Measurements from ENCODE around the gene KRT1. TPM values are rescaled to one million over a fixed set of nuclear protein-coding genes. Genes with fewer than 3 reads are reported as not detected.

The KRT1 gene
- total and polyA plus RNA-seq, 10 of the 15 experiments (the other 5 are each of a cell fraction or from before 2014, with no cell fraction given), result not detected

DNA sequence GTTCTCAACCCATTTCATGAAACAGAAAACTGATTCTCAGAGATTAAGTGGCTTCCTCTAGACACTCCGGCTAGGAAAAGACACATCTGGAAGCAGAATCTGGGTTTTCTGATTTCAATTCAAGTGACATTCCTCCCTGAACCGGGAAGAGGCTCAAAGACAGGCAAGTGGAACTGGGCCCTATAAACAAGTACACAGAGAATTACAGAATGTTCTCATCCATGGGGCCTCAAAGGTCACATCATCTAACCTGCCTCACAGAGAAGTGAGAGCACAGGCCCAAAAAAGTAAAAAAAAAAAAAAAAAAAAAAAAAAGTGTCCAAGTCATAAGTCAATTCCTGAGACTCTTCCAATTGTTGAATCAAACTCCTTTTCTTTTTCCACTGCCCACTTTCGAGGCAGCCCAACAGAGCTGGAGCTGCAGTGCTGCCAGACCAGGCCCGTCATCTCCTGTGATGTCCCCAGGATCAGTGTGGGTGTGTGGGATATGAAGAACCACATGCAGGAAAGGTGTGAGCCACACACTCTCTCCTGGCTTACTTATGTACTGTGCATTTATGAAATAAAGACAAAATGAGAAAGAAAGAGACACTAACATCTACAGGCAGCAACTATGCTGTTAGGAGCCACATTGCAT, 2.8 kb upstream of the KRT1 start:
- peaks cover 4% of the 10 kb centered on the region; the same call in 1 of the 2 replicates for H4K20me1 ChIP-seq (ENCODE audit: control insufficient read depth, insufficient read depth)
- intact Hi-C loops (cut with micrococcal nuclease; ENCODE audit: unreplicated experiment), result no loop called here
- RAD21 ChIA-PET (ENCODE audit: unreplicated experiment), result no interaction called here
- FAIRE-seq (no peak), ATAC-seq (no peak), DNase-seq (ENCODE audit: low read depth, low spot score) (no peak)
- CTCF ChIA-PET, result no interaction called here
- no peak overlapping the region for H3K9ac ChIP-seq (ENCODE audit: control insufficient read depth, insufficient read depth, low read length)
- no peaks in the 10 kb centered on the region for H3K36me3 ChIP-seq (ENCODE audit: control insufficient read depth in 2 of 2, insufficient read depth in 2 of 2, low read length in 1 of 2)
- TF ChIP-seq POU2F2 (IDR thresholded peaks at IDR 0.05; ENCODE audit: borderline replicate concordance, low read depth, low read length), result no peak
- TF ChIP-seq MEF2A (IDR thresholded peaks at IDR 0.05; ENCODE audit: insufficient read depth, low read depth, low read length), result no peak
- POLR2A ChIA-PET, result interaction anchor here (0.6 kb wide), 1 partner anchor 1129 kb away, joined by 4 read pairs; no protein-coding TSS in a partner anchor
- H2AFZ ChIP-seq (ENCODE audit: control insufficient read depth, low read depth, low read length), result no peak overlapping the region
- no peaks in the 10 kb centered on the region for H3K4me1 ChIP-seq (ENCODE audit: control insufficient read depth, insufficient read depth, low read length)
- H3K4me2 ChIP-seq (ENCODE audit: control insufficient read depth, insufficient read depth), result no peak overlapping the region
- BruUV-seq (replicated peaks), result no TSS peak
- no peaks in the 10 kb centered on the region for H3K9me3 ChIP-seq (replicated peaks; ENCODE audit: control insufficient read depth, insufficient read depth, low read length)
- in situ Hi-C loops (cut with MboI), result no loop called here
- SMC1A ChIA-PET (ENCODE audit: uncharacterized antibody, unreplicated experiment), result interaction anchor here (0.7 kb wide), 1 partner anchor 10 kb away, joined by 3 read pairs; no protein-coding TSS in a partner anchor
- no peak overlapping the region for H3K27ac ChIP-seq (ENCODE audit: control insufficient read depth, insufficient read depth)
- 26% methylated on average over 4 of the region's 4 CpGs for WGBS (ENCODE audit: insufficient coverage, insufficient replicate concordance, low lambda C conversion rate, missing lambda C conversion rate)
- H3K4me3 ChIP-seq, result no peak overlapping the region
- peaks cover 4 to 8% of the 10 kb centered on the region in 2 experiments for H3K27me3 ChIP-seq (replicated peaks in 1 of 2; ENCODE audit: control insufficient read depth in 2 of 2, insufficient read depth in 2 of 2, low read length in 1 of 2)
- no peaks in the 10 kb centered on the region for H3K79me2 ChIP-seq (ENCODE audit: control insufficient read depth, insufficient read depth, low read length)

DNA sequence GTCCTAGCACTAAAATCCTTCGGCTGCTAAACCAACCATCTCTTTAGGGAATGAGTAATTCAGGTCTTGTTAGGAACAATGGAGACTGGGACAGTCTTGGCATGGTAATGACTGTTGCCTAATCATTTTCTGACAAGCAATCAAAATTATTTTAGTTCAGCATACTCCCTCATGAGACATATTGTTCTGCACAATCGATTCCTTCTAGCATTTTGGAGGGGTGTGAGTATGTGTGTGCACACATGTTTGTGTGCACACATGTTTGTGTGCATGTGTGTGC, 2.1 kb upstream of the KRT1 start:
- 38% methylated on average over 2 of the region's 2 CpGs for WGBS (ENCODE audit: insufficient coverage, insufficient replicate concordance, low lambda C conversion rate, missing lambda C conversion rate)
- H3K9me3 ChIP-seq (replicated peaks; ENCODE audit: control insufficient read depth, insufficient read depth, low read length), result no peaks in the 10 kb centered on the region
- H4K20me1 ChIP-seq (ENCODE audit: control insufficient read depth, insufficient read depth), result peaks cover 4% of the 10 kb centered on the region; the same call in 1 of the 2 replicates
- POLR2A ChIA-PET, result no interaction called here
- no peak overlapping the region for H3K27ac ChIP-seq (ENCODE audit: control insufficient read depth, insufficient read depth)
- CTCF ChIA-PET, result no interaction called here
- no peak overlapping the region for H3K4me2 ChIP-seq (ENCODE audit: control insufficient read depth, insufficient read depth)
- no peak for ATAC-seq
- RAD21 ChIA-PET (ENCODE audit: unreplicated experiment), result no interaction called here
- no peaks in the 10 kb centered on the region for H3K4me1 ChIP-seq (ENCODE audit: control insufficient read depth, insufficient read depth, low read length)
- intact Hi-C loops (cut with micrococcal nuclease; ENCODE audit: unreplicated experiment), result no loop called here
- no peak for DNase-seq (ENCODE audit: low read depth, low spot score)
- in situ Hi-C loops (cut with MboI), result no loop called here
- no peaks in the 10 kb centered on the region for H3K36me3 ChIP-seq (ENCODE audit: control insufficient read depth in 2 of 2, insufficient read depth in 2 of 2, low read length in 1 of 2)
- no peak overlapping the region for H3K9ac ChIP-seq (ENCODE audit: control insufficient read depth, insufficient read depth, low read length)
- no peak for FAIRE-seq
- H2AFZ ChIP-seq (ENCODE audit: control insufficient read depth, low read depth, low read length), result no peak overlapping the region
- BruUV-seq (replicated peaks), result no TSS peak
- H3K79me2 ChIP-seq (ENCODE audit: control insufficient read depth, insufficient read depth, low read length), result no peaks in the 10 kb centered on the region
- SMC1A ChIA-PET (ENCODE audit: uncharacterized antibody, unreplicated experiment), result interaction anchor here (0.7 kb wide), 1 partner anchor 10 kb away, joined by 3 read pairs; no protein-coding TSS in a partner anchor
- no peak overlapping the region for H3K4me3 ChIP-seq
- peaks cover 1 to 5% of the 10 kb centered on the region in 2 experiments for H3K27me3 ChIP-seq (replicated peaks in 1 of 2; ENCODE audit: control insufficient read depth in 2 of 2, insufficient read depth in 2 of 2, low read length in 1 of 2)
- no peak for TF ChIP-seq EGR1 (IDR thresholded peaks at IDR 0.05; ENCODE audit: borderline replicate concordance in 1 of 2, low read depth in 2 of 2, low read length in 2 of 2)
- TF ChIP-seq SIX5 (IDR thresholded peaks at IDR 0.05; ENCODE audit: low read depth, low read length, severe bottlenecking), result no peak
- no peak for TF ChIP-seq FOXK2 (IDR thresholded peaks at IDR 0.05)
- TF ChIP-seq STAT1 (conservative IDR thresholded peaks at IDR 0.05), result no peak
- TF ChIP-seq IKZF1 (conservative IDR thresholded peaks at IDR 0.05), result no peak
- TF ChIP-seq PML (IDR thresholded peaks at IDR 0.05; ENCODE audit: low read length), result no peak
- TF ChIP-seq, protein P1, sequence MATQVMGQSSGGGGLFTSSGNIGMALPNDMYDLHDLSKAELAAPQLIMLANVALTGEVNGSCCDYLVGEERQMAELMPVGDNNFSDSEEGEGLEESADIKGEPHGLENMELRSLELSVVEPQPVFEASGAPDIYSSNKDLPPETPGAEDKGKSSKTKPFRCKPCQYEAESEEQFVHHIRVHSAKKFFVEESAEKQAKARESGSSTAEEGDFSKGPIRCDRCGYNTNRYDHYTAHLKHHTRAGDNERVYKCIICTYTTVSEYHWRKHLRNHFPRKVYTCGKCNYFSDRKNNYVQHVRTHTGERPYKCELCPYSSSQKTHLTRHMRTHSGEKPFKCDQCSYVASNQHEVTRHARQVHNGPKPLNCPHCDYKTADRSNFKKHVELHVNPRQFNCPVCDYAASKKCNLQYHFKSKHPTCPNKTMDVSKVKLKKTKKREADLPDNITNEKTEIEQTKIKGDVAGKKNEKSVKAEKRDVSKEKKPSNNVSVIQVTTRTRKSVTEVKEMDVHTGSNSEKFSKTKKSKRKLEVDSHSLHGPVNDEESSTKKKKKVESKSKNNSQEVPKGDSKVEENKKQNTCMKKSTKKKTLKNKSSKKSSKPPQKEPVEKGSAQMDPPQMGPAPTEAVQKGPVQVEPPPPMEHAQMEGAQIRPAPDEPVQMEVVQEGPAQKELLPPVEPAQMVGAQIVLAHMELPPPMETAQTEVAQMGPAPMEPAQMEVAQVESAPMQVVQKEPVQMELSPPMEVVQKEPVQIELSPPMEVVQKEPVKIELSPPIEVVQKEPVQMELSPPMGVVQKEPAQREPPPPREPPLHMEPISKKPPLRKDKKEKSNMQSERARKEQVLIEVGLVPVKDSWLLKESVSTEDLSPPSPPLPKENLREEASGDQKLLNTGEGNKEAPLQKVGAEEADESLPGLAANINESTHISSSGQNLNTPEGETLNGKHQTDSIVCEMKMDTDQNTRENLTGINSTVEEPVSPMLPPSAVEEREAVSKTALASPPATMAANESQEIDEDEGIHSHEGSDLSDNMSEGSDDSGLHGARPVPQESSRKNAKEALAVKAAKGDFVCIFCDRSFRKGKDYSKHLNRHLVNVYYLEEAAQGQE (IDR thresholded peaks at IDR 0.05; ENCODE audit: low read depth, low read length), result no peak
- TF ChIP-seq RBBP5 (conservative IDR thresholded peaks at IDR 0.05), result no peak
- TF ChIP-seq, protein P2, sequence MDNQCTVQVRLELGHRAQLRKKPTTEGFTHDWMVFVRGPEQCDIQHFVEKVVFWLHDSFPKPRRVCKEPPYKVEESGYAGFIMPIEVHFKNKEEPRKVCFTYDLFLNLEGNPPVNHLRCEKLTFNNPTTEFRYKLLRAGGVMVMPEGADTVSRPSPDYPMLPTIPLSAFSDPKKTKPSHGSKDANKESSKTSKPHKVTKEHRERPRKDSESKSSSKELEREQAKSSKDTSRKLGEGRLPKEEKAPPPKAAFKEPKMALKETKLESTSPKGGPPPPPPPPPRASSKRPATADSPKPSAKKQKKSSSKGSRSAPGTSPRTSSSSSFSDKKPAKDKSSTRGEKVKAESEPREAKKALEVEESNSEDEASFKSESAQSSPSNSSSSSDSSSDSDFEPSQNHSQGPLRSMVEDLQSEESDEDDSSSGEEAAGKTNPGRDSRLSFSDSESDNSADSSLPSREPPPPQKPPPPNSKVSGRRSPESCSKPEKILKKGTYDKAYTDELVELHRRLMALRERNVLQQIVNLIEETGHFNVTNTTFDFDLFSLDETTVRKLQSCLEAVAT (IDR thresholded peaks at IDR 0.05), result no peak
- no peak for TF ChIP-seq IRF4 (IDR thresholded peaks at IDR 0.05; ENCODE audit: low read depth, low read length)
- TF ChIP-seq ZNF217 (IDR thresholded peaks at IDR 0.05), result no peak
- TF ChIP-seq ESRRA (IDR thresholded peaks at IDR 0.05; ENCODE audit: low read length), result no peak
- no peak for TF ChIP-seq RUNX3 (IDR thresholded peaks at IDR 0.05; ENCODE audit: low read length)

All from GM12878 (cell line).